Hematopoietic multipotent progenitor cell treated with erythropoietin and hydrocortisone succinate and interleukin-3 and kit ligand, for 17 days (in vitro differentiated cells): ENCODE data around the gene ERCC3.
"Not testable (repeated sequence)": the region's sequence is repeated elsewhere in the genome, so short reads cannot be mapped to it uniquely, and the experiment has no call there.

Source experiments
- DNase-seq: peaks from one replicate; pipeline ENCODE4 v3.0.0-alpha.2; 2015; ENCODE audit warnings: low spot score

Gene ERCC3

DNA sequence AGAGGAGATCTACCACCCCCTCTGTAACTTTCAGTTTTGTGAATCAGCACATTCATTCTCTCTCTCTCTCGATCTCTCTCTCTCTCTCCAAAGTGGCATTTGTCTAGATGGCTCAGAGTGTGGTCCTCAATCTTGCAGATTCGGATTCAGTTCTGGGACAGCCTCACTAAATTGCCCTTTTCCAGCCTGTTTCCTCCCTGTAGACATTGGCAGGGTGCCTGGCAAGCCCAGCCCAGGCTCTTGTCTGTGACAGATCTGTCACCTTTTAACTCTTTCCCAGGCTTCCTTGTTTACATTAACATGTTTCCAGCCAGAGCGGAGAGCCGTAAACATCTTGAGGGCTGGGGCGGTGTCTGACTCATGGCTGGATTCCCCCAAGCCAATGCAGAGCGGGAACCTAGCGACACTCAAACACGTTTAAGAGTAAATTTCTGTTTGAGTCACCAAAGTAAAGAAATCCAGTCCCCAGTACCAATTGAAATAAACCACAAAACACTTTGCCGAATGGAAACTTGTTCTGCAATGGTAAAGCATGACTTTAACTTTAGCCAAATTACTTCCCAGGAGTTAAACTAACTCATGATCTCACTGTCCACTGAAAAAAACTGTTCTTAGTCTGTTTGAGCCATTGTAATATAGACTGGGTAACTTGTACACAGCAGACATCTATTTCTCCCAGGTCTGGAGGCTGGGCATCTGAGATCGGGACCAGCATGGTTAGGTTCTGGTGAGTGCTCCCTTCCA, 67.3 kb downstream of the ERCC3 start:
- no peak for DNase-seq

DNA sequence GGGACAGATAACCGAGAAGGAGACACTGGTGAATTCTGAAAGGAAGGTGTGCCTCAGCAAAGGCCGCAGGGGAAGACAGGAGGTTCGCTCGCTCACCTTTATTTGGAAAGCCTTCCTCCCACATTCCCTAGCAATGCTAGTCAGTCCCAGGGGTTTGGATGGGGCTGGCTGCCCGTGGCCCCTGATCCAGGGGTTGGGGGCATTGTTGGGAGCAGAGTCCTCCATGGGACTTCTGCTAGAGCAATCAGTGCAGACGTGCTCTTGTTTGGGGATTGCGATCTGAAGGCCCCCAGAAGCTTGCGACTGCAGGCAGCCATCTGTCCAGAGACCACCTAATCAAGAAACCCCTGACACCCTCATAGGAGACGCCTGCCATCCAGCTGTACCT, 67.8 kb downstream of the ERCC3 start:
- no peak for DNase-seq

DNA sequence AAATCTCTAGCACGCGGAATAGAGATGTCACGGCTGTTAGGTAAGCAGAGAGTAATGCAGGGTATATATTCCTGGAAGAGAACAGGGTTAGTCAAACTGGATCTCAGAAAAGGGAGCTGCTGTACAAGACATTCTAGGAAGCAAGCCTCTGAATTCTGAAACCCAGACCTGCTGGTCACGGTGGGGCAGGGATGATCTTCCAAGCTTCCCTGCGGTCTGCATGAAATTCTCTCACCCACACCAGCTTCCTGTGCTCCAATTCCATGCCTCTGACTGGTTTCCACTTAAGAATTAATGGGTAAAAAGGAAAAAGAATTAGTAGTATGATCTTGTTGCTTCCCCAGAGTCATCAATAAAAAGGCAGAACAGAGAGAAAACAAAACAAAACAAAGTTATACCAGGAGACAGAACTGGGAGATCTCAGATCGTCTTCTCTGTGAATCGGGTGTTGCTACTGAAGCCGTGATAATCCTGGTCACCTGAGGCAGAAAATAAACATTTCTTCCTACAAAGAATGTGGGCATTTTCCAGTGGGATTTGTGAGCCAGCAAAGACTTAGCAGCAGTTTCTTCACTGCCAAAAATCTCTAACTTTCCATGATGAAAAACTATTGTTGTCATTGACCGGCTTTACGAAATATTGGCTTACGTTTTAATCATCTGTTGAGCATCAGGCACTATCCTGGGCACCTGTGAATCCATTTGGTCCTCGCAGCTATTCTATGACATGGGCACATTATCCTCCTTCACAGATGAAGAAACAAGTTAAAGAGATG, 68.6 kb downstream of the ERCC3 start:
- no peak for DNase-seq

DNA sequence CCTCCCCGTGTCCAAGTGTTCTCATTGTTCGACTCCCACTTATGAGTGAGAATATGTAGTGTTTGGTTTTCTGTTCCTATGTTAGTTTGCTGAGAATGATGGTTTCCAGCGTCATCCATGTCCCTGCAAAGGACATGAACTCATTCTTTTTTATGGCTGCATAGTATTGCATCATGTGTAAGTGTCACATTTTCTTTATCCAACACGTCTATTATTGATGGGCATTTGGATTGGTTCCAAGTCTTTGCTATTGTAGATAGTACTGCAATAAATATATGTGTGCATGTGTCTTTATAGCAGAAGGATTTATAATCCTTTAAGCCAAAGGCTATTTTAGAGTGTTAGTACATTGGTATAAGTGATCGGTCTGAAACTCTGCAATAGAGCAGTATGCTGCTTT, 69.8 kb downstream of the ERCC3 start:
- not testable (repeated sequence) for DNase-seq

DNA sequence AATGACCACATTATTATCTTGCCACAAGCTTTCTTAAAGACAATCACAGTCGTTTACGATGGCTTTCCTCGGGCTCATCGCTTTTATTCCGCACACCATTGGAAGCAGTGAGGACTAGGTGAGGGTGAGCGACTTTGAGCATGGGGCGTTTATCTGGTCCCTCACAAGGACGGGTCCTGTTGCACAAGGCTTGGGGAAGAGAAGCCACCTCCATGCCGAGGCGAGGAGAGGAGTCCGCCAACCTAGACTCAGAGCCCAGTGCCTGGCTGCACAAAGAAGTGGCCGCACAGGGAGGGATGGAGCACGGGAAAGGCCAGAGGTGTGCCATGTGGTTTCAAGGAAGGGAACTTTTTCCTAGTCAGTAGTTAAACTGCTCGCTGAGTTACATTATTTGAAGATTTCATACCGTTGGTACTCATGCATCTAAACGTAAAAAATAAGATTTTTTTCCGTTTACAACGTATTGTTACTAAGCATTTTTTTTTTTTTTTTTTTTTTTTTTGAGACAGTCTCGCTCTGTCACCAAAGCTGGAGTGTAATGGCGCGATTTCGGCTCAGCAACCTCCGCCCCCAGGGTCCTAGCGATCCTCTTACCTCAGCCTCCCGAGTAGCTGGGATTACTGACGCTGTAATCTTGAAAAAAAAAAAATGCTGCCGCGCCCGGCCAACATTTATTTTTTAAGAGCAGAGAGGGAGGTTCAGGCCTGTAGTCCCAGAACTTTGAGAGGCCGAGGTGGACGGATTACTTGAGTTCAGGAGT, 73.0 kb downstream of the ERCC3 start:
- no peak for DNase-seq

DNA sequence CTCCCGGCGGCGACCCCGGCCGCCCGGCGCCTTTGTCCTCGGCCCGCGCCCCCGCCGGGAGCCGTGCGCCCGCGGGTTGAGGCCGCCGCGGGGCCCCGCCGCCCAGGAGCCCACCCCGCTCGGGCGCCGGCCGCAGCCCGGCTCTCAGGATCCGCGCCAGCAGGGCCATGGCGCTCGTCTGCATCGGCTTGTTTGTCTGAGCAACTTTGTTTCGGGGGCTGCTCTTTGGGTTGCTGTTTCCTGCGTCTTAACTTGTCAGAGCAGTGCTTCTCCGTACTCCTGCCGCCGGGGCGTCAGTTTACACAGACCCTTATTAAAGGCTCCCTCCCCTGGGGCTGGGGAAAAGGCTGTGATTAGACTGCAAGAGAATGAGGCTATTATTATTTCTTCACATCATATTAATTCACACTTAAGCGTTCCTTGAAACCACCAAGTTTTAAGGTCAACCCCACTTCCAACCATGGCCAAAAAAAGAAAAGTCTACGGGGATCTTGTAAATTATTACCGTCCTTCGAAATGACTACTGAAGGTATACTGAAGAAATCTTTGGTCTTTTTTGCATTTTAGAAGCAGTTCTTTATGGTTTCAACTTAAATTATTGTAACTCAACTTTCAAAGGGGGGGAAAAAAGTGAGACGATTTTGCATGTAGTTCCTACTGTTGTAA, 73.7 kb downstream of the ERCC3 start, which contains the start of gene CYP27C1:
Gene CYP27C1 (minus strand): TSS at position 198 of the 666 bp plus-strand sequence. CDS start 29 bp downstream, at position 169.
- no peak for DNase-seq

DNA sequence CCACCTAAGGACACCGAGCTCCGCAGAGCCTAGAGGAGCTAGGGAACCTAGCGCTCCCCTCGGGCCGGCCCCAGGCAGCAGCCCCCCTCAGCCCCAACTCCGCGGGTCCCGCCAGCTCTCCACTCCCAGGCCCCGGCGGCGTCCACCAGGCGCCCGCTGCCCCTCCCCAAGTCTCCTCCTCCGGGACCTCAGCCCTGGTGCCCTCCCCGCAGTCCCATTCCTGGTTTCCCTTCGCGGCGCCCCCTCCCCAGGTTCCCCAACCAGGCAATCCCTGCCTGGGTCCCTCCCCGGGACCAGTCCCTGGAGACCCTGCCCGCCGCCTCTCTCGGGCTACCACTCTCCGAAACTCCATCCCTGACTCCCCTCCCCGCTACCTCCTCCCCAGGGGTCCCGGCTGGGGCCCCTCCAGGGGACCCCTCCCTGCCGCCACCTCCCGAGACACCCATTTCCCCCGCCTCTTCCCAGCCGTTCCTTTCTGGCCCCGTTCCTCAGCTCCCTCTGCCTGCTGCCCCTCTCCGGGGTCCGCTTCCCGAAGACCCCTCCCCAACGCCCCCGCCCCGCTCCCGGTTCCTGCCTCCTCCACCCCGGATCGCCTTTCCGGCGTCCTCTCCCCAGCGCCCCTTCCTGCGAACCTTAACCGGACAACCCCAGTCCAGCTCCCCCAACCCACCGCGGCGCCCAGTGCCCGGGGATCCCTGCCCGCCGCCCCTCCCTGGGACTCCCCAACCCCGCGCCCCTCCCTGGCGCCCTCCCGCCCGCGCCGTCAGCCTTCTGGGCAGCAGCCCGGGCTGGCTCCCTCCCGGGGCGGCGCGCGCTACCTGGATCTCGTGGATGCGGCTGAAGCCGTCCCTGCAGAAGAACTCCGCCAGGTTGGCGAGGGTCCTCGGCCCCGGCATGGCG, 74.5 kb downstream of the ERCC3 start:
- DNase-seq = no peak

DNA sequence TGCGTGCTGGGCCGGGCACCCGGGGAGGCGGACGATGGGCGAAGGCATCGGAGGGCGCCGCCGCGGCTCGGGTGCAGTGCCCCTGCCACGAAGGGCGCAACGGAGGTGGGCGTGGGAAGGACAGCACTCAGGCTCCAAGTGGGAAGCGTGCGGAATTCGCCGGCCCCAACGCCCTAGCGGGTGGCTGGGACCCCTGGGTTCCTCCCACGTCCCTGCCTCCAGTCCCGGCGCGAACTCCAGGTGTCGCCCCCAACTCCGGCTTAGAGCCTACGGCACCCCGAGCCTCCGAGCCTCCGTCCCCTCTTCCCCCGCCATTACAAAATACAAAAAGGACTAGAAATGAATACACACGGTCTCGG, 75.2 kb downstream of the ERCC3 start:
- DNase-seq = no peak

DNA sequence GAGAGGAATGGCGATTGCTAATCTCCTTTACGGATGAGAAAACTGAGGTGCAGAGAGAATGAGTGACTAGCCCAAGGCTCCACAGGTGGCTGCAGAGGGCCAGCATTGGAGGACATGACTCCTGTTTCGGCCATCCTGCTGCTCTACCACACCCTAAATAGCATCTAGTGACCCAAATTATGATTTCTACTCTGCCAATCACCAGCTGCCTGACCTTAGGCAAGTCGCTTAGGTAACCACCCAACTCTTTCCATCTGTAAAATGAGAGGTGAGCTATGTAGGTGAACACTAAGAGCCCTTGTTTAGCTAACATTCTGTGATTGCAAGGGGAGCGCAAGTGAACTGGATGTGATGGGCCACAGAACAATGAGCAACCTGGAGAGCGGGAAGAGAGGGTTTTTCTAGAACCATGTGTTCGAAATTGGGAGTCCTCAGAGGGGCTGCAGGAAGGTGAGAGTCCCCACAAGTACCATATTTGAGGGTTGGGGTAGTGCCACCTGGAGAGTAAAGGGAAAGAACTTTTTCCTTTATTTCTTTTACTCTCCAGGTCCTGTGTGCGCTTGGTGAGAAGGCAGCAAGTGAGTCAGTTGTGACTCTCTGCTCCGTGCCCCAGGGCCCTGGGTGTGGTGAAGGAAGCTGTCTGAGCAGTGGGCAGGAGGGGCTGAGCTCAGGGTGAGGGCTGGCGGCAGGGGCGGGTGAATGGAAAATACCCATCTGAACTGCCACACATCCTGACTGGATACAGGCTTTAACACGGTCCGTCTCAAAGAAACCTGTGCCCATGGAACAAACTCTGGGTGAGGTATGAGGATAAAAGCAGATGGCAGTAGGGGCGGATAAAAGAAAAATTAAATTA, 76.2 kb downstream of the ERCC3 start:
- DNase-seq = no peak

DNA sequence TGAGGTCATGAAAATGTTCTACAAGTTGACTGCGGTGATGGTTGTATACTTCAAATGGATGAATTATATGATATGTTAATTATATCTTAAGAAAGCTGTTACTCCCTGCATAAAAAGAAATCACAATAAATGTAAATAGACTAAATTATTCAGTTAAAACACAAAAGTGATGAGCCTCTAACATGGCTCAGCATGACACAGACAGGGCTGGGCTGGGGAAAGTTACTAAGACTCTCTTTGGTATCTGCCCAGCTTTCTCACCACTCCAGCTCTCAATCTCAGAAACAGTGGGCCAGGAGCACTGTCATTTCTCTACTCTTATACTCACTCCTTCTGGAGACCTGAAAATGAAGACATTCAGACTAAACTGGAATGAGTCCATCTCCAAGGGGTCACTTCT, 77.4 kb downstream of the ERCC3 start:
- DNase-seq = no peak

DNA sequence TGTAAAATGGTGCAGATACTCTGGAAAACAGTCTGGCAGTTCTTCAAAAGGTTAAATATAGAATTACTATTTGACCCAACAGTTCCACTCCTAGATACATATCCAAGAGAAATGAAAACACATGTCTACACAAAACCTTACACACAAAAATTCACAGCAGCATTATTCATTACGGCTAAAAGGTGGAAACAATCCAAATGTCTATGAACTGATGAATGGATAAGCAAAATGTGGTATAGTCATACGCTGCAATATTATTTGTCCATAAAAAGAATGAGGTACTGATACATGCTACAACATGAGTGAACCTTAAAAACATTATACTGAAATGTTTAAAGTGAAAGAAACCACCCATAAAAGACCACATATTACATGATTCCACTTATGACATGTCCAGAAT, 77.8 kb downstream of the ERCC3 start:
- no peak for DNase-seq

DNA sequence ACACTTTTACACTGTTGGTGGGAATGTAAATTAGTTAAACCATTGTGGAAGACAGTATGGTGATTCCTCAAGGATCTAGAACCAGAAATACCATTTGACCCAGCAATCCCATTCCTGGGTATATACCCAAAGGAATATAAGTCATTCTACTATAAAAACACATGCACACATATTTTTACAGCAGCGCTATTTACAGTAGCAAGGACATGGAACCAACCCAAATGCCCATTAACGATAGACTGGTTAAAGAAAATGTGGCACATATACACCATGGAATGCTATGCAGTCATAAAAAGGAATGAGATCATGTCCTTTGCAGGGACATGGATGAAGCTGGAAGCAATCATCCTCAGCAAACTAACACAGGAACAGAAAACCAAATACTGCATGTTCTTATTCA, 79.7 kb downstream of the ERCC3 start:
- DNase-seq = not testable (repeated sequence)

DNA sequence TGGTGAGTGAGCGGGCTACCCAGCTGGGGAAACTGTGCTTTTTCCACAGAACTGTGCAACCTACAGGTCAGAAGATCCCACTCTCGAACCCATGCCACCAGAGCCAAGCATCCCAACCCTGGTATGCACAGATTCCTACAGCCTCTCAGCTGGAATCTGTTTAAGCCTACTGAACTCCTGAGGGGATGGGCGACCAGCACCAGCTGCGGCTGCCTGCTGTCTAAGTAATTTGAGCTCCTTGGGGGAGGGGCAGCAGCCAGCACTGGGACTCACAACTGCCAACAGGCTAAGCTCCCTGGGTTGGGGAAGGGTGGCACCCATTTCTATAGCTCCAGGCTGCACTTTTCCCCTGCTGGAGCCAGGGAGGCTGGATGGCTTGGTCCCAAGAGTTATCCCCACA, 85.6 kb downstream of the ERCC3 start:
- DNase-seq = no peak
